Body of pancreas (tissue), 4 donors: ENCODE measurements around the gene DHRS7B.
"Not testable (repeated sequence)": the region's sequence is repeated elsewhere in the genome, so short reads cannot be mapped to it uniquely, and the experiment has no call there.

Experiments used
- POLR2A ChIP-seq, 3 donors: fragments of 450-650 bp; IDR thresholded peaks; one replicate each; pipeline ENCODE4 v1.6.1; 2016; ENCODE audit warnings: antibody characterized with exemption in 3 of 3, mild to moderate bottlenecking in 2 of 3
- TF ChIP-seq, protein P1 (sequence below), 7 experiments: fragments of 450-650 bp in 4 of 7; fragments of 200-600 bp in 3 of 7; sonication (generic) in 3 of 7; IDR thresholded peaks; one replicate each; pipeline ENCODE4 v1.5.1; 2016 to 2019; ENCODE audit warnings: antibody characterized with exemption in 7 of 7

DNA sequence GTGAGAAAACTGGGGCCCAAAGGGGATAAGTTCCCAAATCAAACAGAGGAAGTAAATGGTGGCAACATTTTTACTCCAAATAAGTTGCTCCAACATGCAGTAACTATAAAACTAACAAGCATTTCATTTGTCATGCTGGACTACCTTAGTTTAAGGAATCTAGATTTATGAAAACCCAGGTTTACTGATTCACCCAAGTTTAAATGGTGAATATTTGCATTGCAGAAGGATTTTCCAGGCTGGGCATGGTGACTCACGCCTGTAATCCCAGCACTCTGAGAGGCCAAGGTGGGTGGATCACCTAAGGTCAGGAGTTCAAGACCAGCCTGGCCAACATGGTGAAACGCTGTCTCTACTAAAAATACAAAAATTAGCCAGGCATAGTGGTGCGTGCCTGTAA lies 17.5 kb downstream of the DHRS7B start:
- not testable (repeated sequence) for TF ChIP-seq POLR2A (IDR thresholded peaks at IDR 0.05)
- TF ChIP-seq, protein P1, sequence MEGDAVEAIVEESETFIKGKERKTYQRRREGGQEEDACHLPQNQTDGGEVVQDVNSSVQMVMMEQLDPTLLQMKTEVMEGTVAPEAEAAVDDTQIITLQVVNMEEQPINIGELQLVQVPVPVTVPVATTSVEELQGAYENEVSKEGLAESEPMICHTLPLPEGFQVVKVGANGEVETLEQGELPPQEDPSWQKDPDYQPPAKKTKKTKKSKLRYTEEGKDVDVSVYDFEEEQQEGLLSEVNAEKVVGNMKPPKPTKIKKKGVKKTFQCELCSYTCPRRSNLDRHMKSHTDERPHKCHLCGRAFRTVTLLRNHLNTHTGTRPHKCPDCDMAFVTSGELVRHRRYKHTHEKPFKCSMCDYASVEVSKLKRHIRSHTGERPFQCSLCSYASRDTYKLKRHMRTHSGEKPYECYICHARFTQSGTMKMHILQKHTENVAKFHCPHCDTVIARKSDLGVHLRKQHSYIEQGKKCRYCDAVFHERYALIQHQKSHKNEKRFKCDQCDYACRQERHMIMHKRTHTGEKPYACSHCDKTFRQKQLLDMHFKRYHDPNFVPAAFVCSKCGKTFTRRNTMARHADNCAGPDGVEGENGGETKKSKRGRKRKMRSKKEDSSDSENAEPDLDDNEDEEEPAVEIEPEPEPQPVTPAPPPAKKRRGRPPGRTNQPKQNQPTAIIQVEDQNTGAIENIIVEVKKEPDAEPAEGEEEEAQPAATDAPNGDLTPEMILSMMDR (IDR thresholded peaks at IDR 0.05) = not testable (repeated sequence)
